Effector memory CD8-positive, alpha-beta T cell (primary cell): Measurements from ENCODE around the gene GRIN2C.
A peak's percentile ranks its signal among the peaks of the same experiment; 100 is the strongest.

ENCODE experiments used
- ATAC-seq: fragments of 150-1000 bp; cut with Tn5 transposase; replicated peaks from 2 replicates; pipeline ENCODE4 v1.10.0; 2021; ENCODE audit warnings: mild to moderate bottlenecking, moderate library complexity
- DNase-seq, 3 experiments: peaks; one replicate each; pipeline ENCODE4 v3.0.0; 2021
- H3K27ac Mint-ChIP-seq, 2 donors: one replicate each; pipeline ENCODE4 v1.8.0; 2022; ENCODE audit warnings: mild to moderate bottlenecking in 2 of 2, mixed read lengths in 2 of 2, moderate library complexity in 2 of 2
- H3K27me3 Mint-ChIP-seq, 2 donors: one replicate each; pipeline ENCODE4 v1.8.0; 2022; ENCODE audit warnings: mixed read lengths in 2 of 2
- H3K36me3 Mint-ChIP-seq: one replicate; pipeline ENCODE4 v1.8.0; 2022; ENCODE audit warnings: mild to moderate bottlenecking, moderate library complexity, mixed read lengths; ENCODE audit not compliant: insufficient read depth
- H3K4me1 Mint-ChIP-seq, 2 donors: one replicate each; pipeline ENCODE4 v1.8.0; 2022; ENCODE audit warnings: low read depth in 2 of 2, mixed read lengths in 2 of 2
- H3K4me3 Mint-ChIP-seq, 2 donors: one replicate each; pipeline ENCODE4 v1.8.0; 2022; ENCODE audit warnings: mild to moderate bottlenecking in 2 of 2, mixed read lengths in 2 of 2, moderate library complexity in 2 of 2
- H3K9me3 Mint-ChIP-seq, 2 donors: one replicate each; pipeline ENCODE4 v1.8.0; 2022; ENCODE audit warnings: mixed read lengths in 2 of 2

GRIN2C gene

GRCh38 chr17:74856112-74856511 lies 3.6 kb downstream of the GRIN2C start:
- peaks cover 83 to 92% of the 10 kb centered on the region in 2 donors for H3K27me3 Mint-ChIP-seq
- DNase-seq (no peak), ATAC-seq (no peak)
- H3K4me1 Mint-ChIP-seq: peaks cover 8 to 9% of the 10 kb centered on the region in 2 donors
- no peaks in the 10 kb centered on the region for H3K9me3 Mint-ChIP-seq
- H3K36me3 Mint-ChIP-seq: peaks cover 5% of the 10 kb centered on the region
- no peak overlapping the region for H3K4me3 Mint-ChIP-seq
- no peak overlapping the region for H3K27ac Mint-ChIP-seq

GRCh38 chr17:74855323-74855722 lies 4.4 kb downstream of the GRIN2C start:
- no peak for DNase-seq
- Mint-ChIP-seq H3K4me1 (peaks cover 6 to 8% of the 10 kb centered on the region in 2 donors), H3K27me3 (peaks cover 82 to 92% of the 10 kb centered on the region in 2 donors), H3K9me3 (no peaks in the 10 kb centered on the region), H3K27ac (no peak overlapping the region), H3K4me3 (no peak overlapping the region), H3K36me3 (peaks cover 5% of the 10 kb centered on the region)
- ATAC-seq: no peak

GRCh38 chr17:74854792-74855191 lies 4.9 kb downstream of the GRIN2C start:
- no peak for ATAC-seq
- DNase-seq: no peak
- Mint-ChIP-seq H3K27me3 (peaks cover 79 to 87% of the 10 kb centered on the region in 2 donors), H3K27ac (no peak overlapping the region), H3K4me1 (peaks cover 4 to 6% of the 10 kb centered on the region in 2 donors), H3K4me3 (no peak overlapping the region), H3K9me3 (no peaks in the 10 kb centered on the region), H3K36me3 (peaks cover 3% of the 10 kb centered on the region)

- H3K36me3 Mint-ChIP-seq: peaks cover 3% of the 10 kb centered on the region
- peaks cover 4 to 5% of the 10 kb centered on the region in 2 donors for H3K4me1 Mint-ChIP-seq
- no peak overlapping the region for H3K27ac Mint-ChIP-seq
- H3K9me3 Mint-ChIP-seq: no peaks in the 10 kb centered on the region
- DNase-seq (no peak), ATAC-seq (no peak)
- peak overlapping the region in 1 of 2 donors; percentile 4 for H3K4me3 Mint-ChIP-seq
- peaks cover 72 to 75% of the 10 kb centered on the region in 2 donors for H3K27me3 Mint-ChIP-seq
Observed at GRCh38 chr17:74853669-74854068, 6.0 kb downstream of the GRIN2C start.

DNA sequence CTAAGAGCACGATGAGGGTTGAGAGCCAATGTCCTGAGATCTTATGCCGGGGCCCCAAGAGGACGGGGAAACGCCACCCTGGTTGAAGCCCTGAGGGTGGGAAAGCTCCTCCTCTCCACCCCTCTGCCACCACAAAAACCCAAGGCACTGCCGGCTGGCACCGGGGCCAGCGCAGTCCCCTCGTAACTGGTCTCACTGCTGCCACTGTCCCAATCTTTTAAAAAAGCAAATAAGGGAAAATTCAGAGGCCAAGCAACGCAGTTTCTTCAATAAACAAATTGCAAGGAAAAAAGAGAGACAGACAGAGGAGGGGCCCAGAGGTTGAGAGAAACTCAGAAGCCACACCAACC lies 6.7 kb downstream of the GRIN2C start:
- peaks cover 3% of the 10 kb centered on the region for H3K36me3 Mint-ChIP-seq
- H3K27ac Mint-ChIP-seq: no peak overlapping the region
- H3K4me3 Mint-ChIP-seq: peak overlapping the region; percentile 49 to 60
- ATAC-seq (peak; percentile 12), DNase-seq (no peak)
- peaks cover 4 to 5% of the 10 kb centered on the region in 2 donors for H3K4me1 Mint-ChIP-seq
- H3K27me3 Mint-ChIP-seq: peaks cover 65 to 69% of the 10 kb centered on the region in 2 donors
- H3K9me3 Mint-ChIP-seq: no peaks in the 10 kb centered on the region

- H3K36me3 Mint-ChIP-seq: peaks cover 3% of the 10 kb centered on the region
- no peak overlapping the region for H3K27ac Mint-ChIP-seq
- peaks cover 4 to 5% of the 10 kb centered on the region in 2 donors for H3K4me1 Mint-ChIP-seq
- no peaks in the 10 kb centered on the region for H3K9me3 Mint-ChIP-seq
- peaks cover 59 to 63% of the 10 kb centered on the region in 2 donors for H3K27me3 Mint-ChIP-seq
- ATAC-seq (peak; percentile 82), DNase-seq (peak in 1 of 3 experiments; percentile 28)
- H3K4me3 Mint-ChIP-seq: peak overlapping the region; percentile 49 to 60
Observed at GRCh38 chr17:74852237-74853047, 7.2 kb downstream of the GRIN2C start.

GRCh38 chr17:74851612-74852236 lies 8.0 kb downstream of the GRIN2C start:
- ATAC-seq: no peak
- H3K27ac Mint-ChIP-seq: no peak overlapping the region
- H3K36me3 Mint-ChIP-seq: peaks cover 4% of the 10 kb centered on the region
- H3K4me3 Mint-ChIP-seq: no peak overlapping the region
- no peaks in the 10 kb centered on the region for H3K9me3 Mint-ChIP-seq
- H3K27me3 Mint-ChIP-seq: peaks cover 52 to 56% of the 10 kb centered on the region in 2 donors
- peaks cover 4 to 5% of the 10 kb centered on the region in 2 donors for H3K4me1 Mint-ChIP-seq
- DNase-seq: no peak

DNA sequence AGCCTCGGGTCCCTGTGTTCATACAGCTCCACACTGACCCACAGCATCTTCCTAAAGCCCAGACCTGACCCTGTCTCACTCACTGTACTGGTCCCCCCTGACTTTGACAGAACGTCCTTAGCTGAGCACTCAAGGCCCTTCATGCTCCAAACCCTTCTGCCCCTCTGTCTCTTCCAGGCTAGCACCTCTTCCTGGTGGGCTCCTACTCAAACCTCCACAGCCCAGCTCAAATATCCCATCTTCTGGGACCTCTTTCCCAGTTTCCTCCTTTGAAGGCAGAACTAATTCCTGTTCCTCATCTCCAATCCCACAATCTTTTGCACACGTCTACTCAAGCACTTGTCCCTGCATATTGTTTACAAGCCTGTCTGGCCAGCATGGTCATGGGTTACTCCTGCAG lies 8.8 kb downstream of the GRIN2C start:
- no peak for ATAC-seq

DNA sequence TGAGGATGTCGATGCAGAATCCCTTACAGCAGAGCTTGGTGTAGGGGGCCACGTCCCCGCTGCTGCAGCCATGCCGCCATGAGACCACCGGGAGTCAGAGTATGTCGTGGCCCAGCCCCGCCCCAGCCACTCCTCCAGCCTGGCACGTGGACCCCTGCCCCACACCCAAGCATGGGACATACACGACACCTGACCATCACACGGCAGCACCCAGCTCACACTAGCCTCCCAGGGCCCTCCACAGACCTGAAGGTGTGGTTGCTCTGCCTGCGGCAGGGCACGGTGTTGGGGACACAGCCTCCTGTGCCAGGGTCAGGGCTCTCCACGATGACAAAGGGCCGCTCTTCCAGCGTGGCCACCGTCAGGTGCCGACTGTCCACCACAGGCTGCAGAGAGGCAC lies 9.4 kb downstream of the GRIN2C start:
- no peak for DNase-seq
- Mint-ChIP-seq H3K4me3 (no peak overlapping the region), H3K27me3 (peaks cover 38 to 42% of the 10 kb centered on the region in 2 donors), H3K36me3 (peaks cover 3% of the 10 kb centered on the region), H3K9me3 (no peaks in the 10 kb centered on the region), H3K27ac (no peak overlapping the region), H3K4me1 (peaks cover 4 to 5% of the 10 kb centered on the region in 2 donors)
- ATAC-seq: no peak

More for the DNA sequence above, 8.8 kb downstream of the GRIN2C start:
- no peaks in the 10 kb centered on the region for H3K9me3 Mint-ChIP-seq
- H3K4me3 Mint-ChIP-seq: peak overlapping the region in 1 of 2 donors; percentile 9
- no peak for DNase-seq
- peaks cover 5% of the 10 kb centered on the region for H3K36me3 Mint-ChIP-seq
- H3K27ac Mint-ChIP-seq: no peak overlapping the region
- peaks cover 44 to 48% of the 10 kb centered on the region in 2 donors for H3K27me3 Mint-ChIP-seq
- peaks cover 4 to 5% of the 10 kb centered on the region in 2 donors for H3K4me1 Mint-ChIP-seq

DNA sequence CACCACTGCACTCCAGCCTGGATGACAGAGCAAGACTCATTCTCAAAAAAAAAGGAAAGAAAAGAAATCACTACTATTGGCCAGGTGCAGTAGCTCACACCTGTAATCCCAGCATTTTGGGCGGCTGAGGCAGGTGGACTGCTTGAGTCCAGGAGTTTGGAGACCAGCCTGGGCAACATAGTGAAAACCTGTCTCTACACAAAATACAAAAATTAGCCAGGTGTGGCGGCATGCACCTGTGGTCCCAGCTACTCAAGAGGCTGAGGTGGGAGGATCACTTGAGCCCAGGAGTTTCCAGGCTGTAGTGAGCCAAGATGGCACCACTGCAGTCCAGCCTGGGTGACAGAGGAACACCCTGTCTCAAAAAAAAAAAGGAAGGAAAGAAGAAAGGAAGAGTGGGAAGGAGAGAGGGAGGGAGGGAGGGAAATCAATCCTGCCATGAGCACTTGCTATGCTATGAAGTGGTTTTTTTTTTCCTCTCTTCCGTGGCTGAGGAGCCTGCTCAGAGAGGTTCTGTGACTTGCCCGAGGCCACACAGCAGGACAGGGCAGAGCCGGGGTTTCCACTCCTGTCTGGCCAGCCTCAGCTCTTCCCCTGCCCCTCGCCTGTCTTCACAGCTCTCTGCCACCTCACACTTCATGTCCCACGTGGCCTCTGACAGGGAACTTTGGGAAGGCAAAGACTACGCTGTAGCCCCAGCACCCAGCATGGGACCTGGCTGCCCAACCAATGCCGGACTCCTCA lies 10.9 kb downstream of the GRIN2C start:
- no peak for ATAC-seq
- H3K4me3 Mint-ChIP-seq: no peak overlapping the region
- peaks cover 23 to 27% of the 10 kb centered on the region in 2 donors for H3K27me3 Mint-ChIP-seq
- H3K27ac Mint-ChIP-seq: no peak overlapping the region
- peaks cover 4 to 5% of the 10 kb centered on the region in 2 donors for H3K4me1 Mint-ChIP-seq
- H3K36me3 Mint-ChIP-seq: peaks cover 6% of the 10 kb centered on the region
- no peak for DNase-seq
- H3K9me3 Mint-ChIP-seq: no peaks in the 10 kb centered on the region

GRCh38 chr17:74846621-74847020 lies 13.1 kb downstream of the GRIN2C start:
- no peak for ATAC-seq

GRCh38 chr17:74843352-74843627 lies 16.4 kb downstream of the GRIN2C start:
- no peak for DNase-seq
- Mint-ChIP-seq H3K9me3 (no peaks in the 10 kb centered on the region), H3K36me3 (peaks cover 8% of the 10 kb centered on the region), H3K4me1 (peaks cover 20 to 21% of the 10 kb centered on the region in 2 donors), H3K27me3 (peaks cover 5 to 18% of the 10 kb centered on the region in 2 donors), H3K27ac (no peak overlapping the region), H3K4me3 (no peak overlapping the region)
- ATAC-seq: no peak

More at GRCh38 chr17:74846621-74847020, 13.1 kb downstream of the GRIN2C start:
- no peaks in the 10 kb centered on the region for H3K9me3 Mint-ChIP-seq
- DNase-seq: no peak
- peaks cover 4 to 6% of the 10 kb centered on the region in 2 donors for H3K4me1 Mint-ChIP-seq
- peaks cover 15 to 19% of the 10 kb centered on the region in 2 donors for H3K27me3 Mint-ChIP-seq
- H3K4me3 Mint-ChIP-seq: no peak overlapping the region
- peaks cover 8% of the 10 kb centered on the region for H3K36me3 Mint-ChIP-seq
- no peak overlapping the region for H3K27ac Mint-ChIP-seq

DNA sequence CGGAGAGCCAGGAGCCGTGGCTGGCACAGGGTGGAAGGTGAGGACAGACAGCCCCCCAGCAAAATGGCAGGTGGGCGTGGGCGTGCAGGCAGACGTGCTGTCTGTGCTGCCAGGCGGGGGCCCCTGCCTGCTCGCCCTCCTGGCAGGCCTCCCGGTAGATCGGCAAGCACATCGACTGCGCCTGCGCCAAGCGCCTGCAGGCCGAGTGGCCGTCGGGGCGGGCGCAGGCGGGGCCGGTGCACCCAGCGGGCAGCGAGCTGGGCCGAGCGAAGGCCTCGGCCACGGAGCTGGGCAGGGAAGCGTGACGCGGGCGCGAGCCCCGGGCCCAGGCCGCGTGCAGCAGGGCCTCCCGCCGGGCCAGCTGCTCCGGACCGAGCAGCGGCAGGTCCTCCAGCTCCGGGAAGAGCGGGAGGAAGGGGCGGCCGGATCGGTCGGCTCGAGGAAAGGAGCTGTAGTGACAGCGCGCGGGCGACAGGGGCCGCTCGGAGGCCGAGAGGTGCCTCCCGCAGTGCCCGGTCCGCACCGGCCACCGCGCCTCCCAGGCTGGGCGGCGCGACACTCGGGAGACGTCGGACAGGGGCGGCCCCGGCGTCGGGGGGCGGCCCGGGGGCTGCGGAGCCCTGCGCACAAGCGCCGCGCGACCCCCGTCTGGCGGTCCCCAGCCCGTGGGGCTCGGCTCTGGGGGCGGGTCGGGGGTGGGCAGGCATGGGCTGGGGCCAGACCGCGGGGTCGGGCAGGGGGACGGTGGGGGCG lies 16.9 kb downstream of the GRIN2C start:
- DNase-seq (no peak), ATAC-seq (peak; percentile 55)
- Mint-ChIP-seq H3K4me3 (no peak overlapping the region), H3K36me3 (peaks cover 8% of the 10 kb centered on the region), H3K27ac (no peak overlapping the region), H3K9me3 (no peaks in the 10 kb centered on the region), H3K4me1 (peaks cover 20 to 21% of the 10 kb centered on the region in 2 donors), H3K27me3 (peaks cover 5 to 18% of the 10 kb centered on the region in 2 donors)
